NK-92 (cell line): ENCODE results near the gene FANCC.

Experiments
- DNase-seq: peaks from one replicate; lab custom pipeline; 2025; ENCODE audit not compliant: unreplicated experiment; lab: John Stamatoyannopoulos, UW

Gene FANCC

GRCh38 chr9:95317119-95317892 is at the start of gene FANCC:
FANCC (minus strand) TSS chr9:95317709; CDS start chr9:95249291, 68,418 bp downstream.
- DNase-seq: no peak

- no peak for DNase-seq
These were observed 49.3 kb upstream of the FANCC start for GRCh38 chr9:95366731-95367325.

- DNase-seq: no peak
These were observed 48.3 kb upstream of the FANCC start for GRCh38 chr9:95365766-95366165.

- no peak for DNase-seq
These were observed 45.7 kb upstream of the FANCC start for GRCh38 chr9:95363051-95363841.

GRCh38 chr9:95360866-95361265 is 43.4 kb upstream of the FANCC start:
- no peak for DNase-seq

GRCh38 chr9:95357316-95357715 is 39.8 kb upstream of the FANCC start:
- no peak for DNase-seq

- no peak for DNase-seq
These were observed 38.0 kb upstream of the FANCC start for GRCh38 chr9:95355500-95355899.

- no peak for DNase-seq
These were observed 33.5 kb upstream of the FANCC start for GRCh38 chr9:95351051-95351450.

GRCh38 chr9:95350266-95350665 is 32.8 kb upstream of the FANCC start:
- DNase-seq: no peak

GRCh38 chr9:95349091-95350038 is 31.9 kb upstream of the FANCC start:
- DNase-seq: no peak

GRCh38 chr9:95346021-95346420 is 28.5 kb upstream of the FANCC start:
- DNase-seq: no peak

GRCh38 chr9:95344735-95345325 is 27.3 kb upstream of the FANCC start:
- DNase-seq: no peak

- no peak for DNase-seq
These were observed 26.3 kb upstream of the FANCC start for GRCh38 chr9:95343725-95344287.

GRCh38 chr9:95342571-95342970 is 25.1 kb upstream of the FANCC start:
- no peak for DNase-seq

- DNase-seq: no peak
These were observed 23.9 kb upstream of the FANCC start for GRCh38 chr9:95341293-95341962.

- no peak for DNase-seq
These were observed 20.7 kb upstream of the FANCC start for GRCh38 chr9:95338243-95338642.

GRCh38 chr9:95336281-95336680 is 18.8 kb upstream of the FANCC start:
- DNase-seq: no peak

- DNase-seq: no peak
These were observed 15.9 kb upstream of the FANCC start for GRCh38 chr9:95333426-95333825.

GRCh38 chr9:95332860-95333259 is 15.4 kb upstream of the FANCC start:
- DNase-seq: no peak
